Suprapubic skin (tissue), 4 donors: ENCODE results near the gene TAOK2. TPM values are rescaled to one million over a fixed set of nuclear protein-coding genes. Genes with fewer than 3 reads are reported as not detected.

Experiments
- DNase-seq, 2 donors: peaks; one replicate each; pipeline ENCODE4 v3.0.0-alpha.2; 2019; ENCODE audit warnings: low spot score in 2 of 2
- H3K27ac ChIP-seq: fragments of 200-600 bp; sonication (generic); one replicate; pipeline ENCODE4 v1.5.1; 2019
- H3K27me3 ChIP-seq: fragments of 200-600 bp; sonication (generic); one replicate; pipeline ENCODE4 v1.5.1; 2019
- H3K36me3 ChIP-seq: fragments of 200-600 bp; sonication (generic); one replicate; pipeline ENCODE4 v1.5.1; 2019
- H3K4me1 ChIP-seq: fragments of 200-600 bp; sonication (generic); one replicate; pipeline ENCODE4 v1.5.1; 2019
- H3K4me3 ChIP-seq: fragments of 200-600 bp; sonication (generic); one replicate; pipeline ENCODE4 v1.5.1; 2019; ENCODE audit warnings: mild to moderate bottlenecking
- H3K9me3 ChIP-seq: fragments of 200-600 bp; sonication (generic); one replicate; pipeline ENCODE4 v1.5.1; 2019
- CTCF ChIP-seq, 2 donors: fragments of 200-600 bp in 1 of 2; fragments of 450-650 bp in 1 of 2; sonication (generic) in 1 of 2; IDR thresholded peaks; one replicate each; pipeline ENCODE4 v1.5.1; 2016 to 2019; ENCODE audit warnings: antibody characterized with exemption in 2 of 2, mild to moderate bottlenecking in 1 of 2, moderate library complexity in 1 of 2
- EP300 ChIP-seq: sonication (generic); formaldehyde crosslinking; IDR thresholded peaks from one replicate; pipeline ENCODE4 v1.6.1; 2017; ENCODE audit warnings: antibody characterized with exemption
- POLR2A ChIP-seq, 2 donors: fragments of 450-650 bp; IDR thresholded peaks; one replicate each; pipeline ENCODE4 v1.6.1; 2017; ENCODE audit warnings: antibody characterized with exemption in 2 of 2, mild to moderate bottlenecking in 2 of 2, moderate library complexity in 2 of 2
- POLR2AphosphoS5 ChIP-seq, 3 donors: sonication (generic); formaldehyde crosslinking; IDR thresholded peaks; one replicate each; pipeline ENCODE4 v1.6.1; 2017; ENCODE audit warnings: antibody characterized with exemption in 3 of 3
- WGBS: methylation state at CpG from one replicate; pipeline ENCODE4 v1.1.5; 2018; 5-methylcytosine and 5-hydroxymethylcytosine counted together
- total RNA-seq, 4 donors: library from RNA; depleted of rRNA; stranded (reverse); fragments of >200 nt; gene quantifications; one replicate each; pipeline ENCODE4 v1.1.0, GENCODE V29; 2016

The TAOK2 gene
- total RNA-seq, 4 donors from 2014 or later: 29.1 to 54.4 (median 39.1) TPM

DNA sequence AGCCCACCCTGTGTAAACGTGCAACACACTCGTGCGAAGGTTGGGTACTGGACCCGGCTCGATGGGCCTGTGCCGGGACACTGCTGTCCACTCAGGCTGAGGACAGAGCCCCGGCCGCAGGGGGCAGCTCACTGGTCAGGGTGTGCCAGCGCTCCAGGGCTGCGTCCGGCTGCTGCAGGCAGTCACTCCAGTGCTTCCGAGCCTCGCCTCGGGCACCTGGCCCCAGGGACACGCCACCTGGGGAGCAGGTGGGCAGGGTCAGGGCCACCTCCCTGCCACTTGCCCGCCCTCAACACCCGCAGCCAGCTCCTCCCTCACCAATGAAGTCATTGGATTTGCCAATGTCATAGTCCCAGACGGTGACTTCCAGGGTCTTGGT lies 32.4 kb downstream of the TAOK2 start:
- WGBS: 80% methylated on average over 16 of the region's 18 CpGs
- Histone ChIP-seq H3K27ac (no peak overlapping the region), H3K36me3 (peaks cover 25% of the 10 kb centered on the region), H3K9me3 (no peaks in the 10 kb centered on the region), H3K4me3 (no peak overlapping the region), H3K27me3 (peaks cover 27% of the 10 kb centered on the region), H3K4me1 (peaks cover 16% of the 10 kb centered on the region)
- no peak for TF ChIP-seq POLR2AphosphoS5 (IDR thresholded peaks at IDR 0.05)
- no peak for TF ChIP-seq EP300
- no peak for TF ChIP-seq POLR2A (IDR thresholded peaks at IDR 0.05)
- no peak for TF ChIP-seq CTCF (IDR thresholded peaks at IDR 0.05)
- DNase-seq: no peak

GRCh38 chr16:30006659-30007377 lies 33.1 kb downstream of the TAOK2 start:
- WGBS: 73% methylated on average over 25 of the region's 34 CpGs
- Histone ChIP-seq H3K4me3 (no peak overlapping the region), H3K27me3 (peaks cover 34% of the 10 kb centered on the region), H3K9me3 (no peaks in the 10 kb centered on the region), H3K4me1 (peaks cover 24% of the 10 kb centered on the region), H3K27ac (no peak overlapping the region), H3K36me3 (peaks cover 18% of the 10 kb centered on the region)
- DNase-seq: no peak
- TF ChIP-seq POLR2AphosphoS5 (IDR thresholded peaks at IDR 0.05) (no peak), EP300 (no peak), CTCF (IDR thresholded peaks at IDR 0.05) (no peak), POLR2A (IDR thresholded peaks at IDR 0.05) (no peak)

DNA sequence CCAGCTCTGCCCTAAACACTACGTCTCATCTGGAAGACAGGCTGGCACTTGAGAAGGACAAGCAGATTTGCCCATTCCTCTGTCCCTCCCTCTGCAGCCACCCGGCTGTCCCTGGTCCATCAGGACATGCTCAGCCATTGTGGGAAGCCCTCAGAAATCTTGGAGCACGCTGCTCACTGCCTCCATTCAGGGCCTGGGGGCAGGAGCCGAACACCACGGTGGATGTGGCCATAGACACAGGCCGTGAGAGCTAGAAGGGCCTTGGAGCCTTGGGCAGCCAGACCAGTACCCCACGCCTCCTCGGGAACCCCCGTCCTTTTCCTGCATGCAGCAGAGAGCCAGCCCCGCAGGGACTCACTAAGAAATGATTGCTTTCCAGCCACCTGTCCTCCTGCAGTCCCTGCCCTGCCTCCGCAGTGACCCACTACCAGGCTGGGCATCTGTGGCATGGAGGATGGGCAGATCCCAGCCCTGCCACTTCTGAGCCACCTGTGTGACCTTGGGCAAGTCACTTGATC lies 33.8 kb downstream of the TAOK2 start:
- no peak for DNase-seq
- H3K4me1 ChIP-seq: peaks cover 25% of the 10 kb centered on the region
- WGBS: 70% methylated on average over 3 of the region's 11 CpGs
- no peaks in the 10 kb centered on the region for H3K9me3 ChIP-seq
- no peak overlapping the region for H3K27ac ChIP-seq
- H3K36me3 ChIP-seq: peaks cover 11% of the 10 kb centered on the region
- H3K4me3 ChIP-seq: no peak overlapping the region
- peaks cover 40% of the 10 kb centered on the region for H3K27me3 ChIP-seq
- TF ChIP-seq POLR2AphosphoS5 (IDR thresholded peaks at IDR 0.05): no peak
- no peak for TF ChIP-seq EP300

GRCh38 chr16:30009085-30009862 lies 35.6 kb downstream of the TAOK2 start:
- Histone ChIP-seq H3K27me3 (peaks cover 40% of the 10 kb centered on the region), H3K36me3 (peaks cover 2% of the 10 kb centered on the region), H3K4me1 (peaks cover 25% of the 10 kb centered on the region), H3K9me3 (no peaks in the 10 kb centered on the region), H3K27ac (no peak overlapping the region), H3K4me3 (no peak overlapping the region)
- WGBS: 48% methylated on average over 23 of the region's 26 CpGs
- TF ChIP-seq POLR2AphosphoS5 (IDR thresholded peaks at IDR 0.05) (no peak), POLR2A (IDR thresholded peaks at IDR 0.05) (no peak), CTCF (IDR thresholded peaks at IDR 0.05) (no peak), EP300 (no peak)
- no peak for DNase-seq

- no peaks in the 10 kb centered on the region for H3K9me3 ChIP-seq
- TF ChIP-seq CTCF (IDR thresholded peaks at IDR 0.05) (no peak), EP300 (no peak), POLR2AphosphoS5 (IDR thresholded peaks at IDR 0.05) (no peak), POLR2A (IDR thresholded peaks at IDR 0.05) (no peak)
- H3K4me3 ChIP-seq: peak overlapping the region; percentile 58
- 0% methylated on average over 3 of the region's 34 CpGs for WGBS
- peaks cover 25% of the 10 kb centered on the region for H3K4me1 ChIP-seq
- no peaks in the 10 kb centered on the region for H3K36me3 ChIP-seq
- no peak for DNase-seq
- H3K27ac ChIP-seq: no peak overlapping the region
- H3K27me3 ChIP-seq: peaks cover 40% of the 10 kb centered on the region
Measured at GRCh38 chr16:30009990-30010843, 36.5 kb downstream of the TAOK2 start.
